Sigmoid colon (tissue), 7 donors: ENCODE results near the gene TECRL. TPM values are rescaled to one million over a fixed set of nuclear protein-coding genes. Genes with fewer than 3 reads are reported as not detected.

Experiments used
- DNase-seq: peaks from one replicate; pipeline ENCODE4 v3.0.0-alpha.2; 2019
- H3K27ac ChIP-seq, 4 donors: fragments of 200-600 bp; sonication (generic); one replicate each; pipeline ENCODE4 v1.5.1; 2016 to 2019; ENCODE audit warnings: mild to moderate bottlenecking in 1 of 4
- H3K27me3 ChIP-seq, 3 donors: fragments of 200-600 bp; sonication (generic); one replicate each; pipeline ENCODE4 v1.5.1; 2019; ENCODE audit warnings: mild to moderate bottlenecking in 1 of 3
- H3K36me3 ChIP-seq, 4 donors: fragments of 200-600 bp; sonication (generic); one replicate each; pipeline ENCODE4 v1.5.1; 2016 to 2019
- H3K4me1 ChIP-seq, 4 donors: fragments of 200-600 bp; sonication (generic); one replicate each; pipeline ENCODE4 v1.5.1; 2017 to 2019
- H3K4me3 ChIP-seq, 4 donors: fragments of 200-600 bp; sonication (generic); one replicate each; pipeline ENCODE4 v1.5.1; 2017 to 2019; ENCODE audit warnings: mild to moderate bottlenecking in 2 of 4, moderate library complexity in 1 of 4
- H3K9me3 ChIP-seq, 4 donors: fragments of 200-600 bp in 3 of 4; sonication (generic) in 3 of 4; one replicate each; pipeline versions ENCODE4 v1.5.1 to v1.6.1; 2013 to 2019
- CTCF ChIP-seq, 4 experiments: fragments of 450-650 bp in 3 of 4; fragments of 200-600 bp in 1 of 4; IDR thresholded peaks; one replicate each; pipeline ENCODE4 v1.5.1; 2016 to 2019; ENCODE audit warnings: antibody characterized with exemption in 4 of 4, mild to moderate bottlenecking in 3 of 4, moderate library complexity in 2 of 4
- EP300 ChIP-seq, 4 donors: sonication (generic); formaldehyde crosslinking; IDR thresholded peaks; one replicate each; pipeline ENCODE4 v1.6.1; 2017; ENCODE audit warnings: antibody characterized with exemption in 4 of 4
- POLR2A ChIP-seq, 2 donors: fragments of 450-650 bp; IDR thresholded peaks; one replicate each; pipeline ENCODE4 v1.6.1; 2016; ENCODE audit warnings: antibody characterized with exemption in 2 of 2, mild to moderate bottlenecking in 2 of 2, moderate library complexity in 2 of 2
- POLR2AphosphoS5 ChIP-seq, 4 donors: sonication (generic); formaldehyde crosslinking; IDR thresholded peaks; one replicate each; pipeline ENCODE4 v1.6.1; 2017; ENCODE audit warnings: antibody characterized with exemption in 4 of 4
- WGBS, 2 donors: extraction: QIAGEN DNeasy Blood & Tissue Kit; methylation state at CpG; one replicate each; pipeline ENCODE4 v1.1.7; 2013; 5-methylcytosine and 5-hydroxymethylcytosine counted together
- intact Hi-C: fragments of 100-400 bp; cut with DNase I; formaldehyde crosslinking; loops from one replicate; pipeline ENCODE4 v1.15.1; 2023
- polyA plus RNA-seq, 3 donors: library from polyadenylated mRNA; stranded (reverse); fragments of 200-250 nt; gene quantifications; one replicate each; pipeline ENCODE4 v1.2.3, GENCODE V29; 2013
- total RNA-seq, 4 donors: library from RNA; depleted of rRNA; stranded (reverse); fragments of >200 nt; gene quantifications; one replicate each; pipeline ENCODE4 v1.1.0, GENCODE V29; 2016
- donor health status: healthy with polysubstance abuse.
- donor health status: Bipolar disorder and iron deficiency.
- donor health status: healthy.

The TECRL gene
- total and polyA plus RNA-seq, 7 donors: under 0.01 to 0.69 (median 0.06) TPM; not detected in 4

DNA sequence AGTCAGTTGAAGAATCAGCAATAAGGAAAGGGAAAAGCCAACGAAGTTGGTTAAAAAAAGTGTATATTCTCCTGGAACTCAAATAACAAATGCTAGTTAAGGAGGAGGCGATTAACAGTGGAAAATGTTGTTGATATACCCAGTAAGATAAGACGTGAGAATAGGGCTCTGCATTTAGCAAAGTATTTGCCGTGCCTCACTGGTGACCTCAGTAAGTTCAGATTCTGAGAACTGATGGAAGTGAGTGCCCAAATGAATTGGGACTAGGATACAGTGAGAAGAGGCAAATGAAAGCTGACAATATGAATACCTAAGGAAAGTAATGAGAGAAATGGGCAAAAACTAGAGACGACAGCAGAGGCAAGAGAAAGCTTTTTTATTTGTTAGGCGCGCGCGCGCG, 3.5 kb downstream of the TECRL start:
- 72 to 77% methylated on average over 11 of the region's 11 CpGs for WGBS, 2 donors
- H3K4me3 ChIP-seq: no peak overlapping the region
- intact Hi-C loops: no loop called here
- H3K36me3 ChIP-seq: no peaks in the 10 kb centered on the region
- no peak overlapping the region for H3K27ac ChIP-seq
- H3K27me3 ChIP-seq: no peaks in the 10 kb centered on the region
- H3K9me3 ChIP-seq: no peaks in the 10 kb centered on the region
- H3K4me1 ChIP-seq: no peaks in the 10 kb centered on the region
- no peak for DNase-seq
- no peak for TF ChIP-seq EP300 (IDR thresholded peaks at IDR 0.05)
- no peak for TF ChIP-seq POLR2A (IDR thresholded peaks at IDR 0.05)
- no peak for TF ChIP-seq CTCF (IDR thresholded peaks at IDR 0.05)
- no peak for TF ChIP-seq POLR2AphosphoS5 (IDR thresholded peaks at IDR 0.05)

GRCh38 chr4:64402684-64403083, 6.6 kb downstream of the TECRL start:
- Histone ChIP-seq H3K27ac (no peak overlapping the region), H3K4me1 (no peaks in the 10 kb centered on the region), H3K9me3 (no peaks in the 10 kb centered on the region), H3K36me3 (no peaks in the 10 kb centered on the region), H3K4me3 (no peak overlapping the region), H3K27me3 (no peaks in the 10 kb centered on the region)
- no peak for DNase-seq
- intact Hi-C loops: no loop called here
- TF ChIP-seq EP300 (IDR thresholded peaks at IDR 0.05): no peak
- TF ChIP-seq CTCF (IDR thresholded peaks at IDR 0.05): no peak
- TF ChIP-seq POLR2AphosphoS5 (IDR thresholded peaks at IDR 0.05): no peak
- TF ChIP-seq POLR2A (IDR thresholded peaks at IDR 0.05): no peak
- 27 to 45% methylated on average over 2 of the region's 2 CpGs for WGBS, 2 donors

DNA sequence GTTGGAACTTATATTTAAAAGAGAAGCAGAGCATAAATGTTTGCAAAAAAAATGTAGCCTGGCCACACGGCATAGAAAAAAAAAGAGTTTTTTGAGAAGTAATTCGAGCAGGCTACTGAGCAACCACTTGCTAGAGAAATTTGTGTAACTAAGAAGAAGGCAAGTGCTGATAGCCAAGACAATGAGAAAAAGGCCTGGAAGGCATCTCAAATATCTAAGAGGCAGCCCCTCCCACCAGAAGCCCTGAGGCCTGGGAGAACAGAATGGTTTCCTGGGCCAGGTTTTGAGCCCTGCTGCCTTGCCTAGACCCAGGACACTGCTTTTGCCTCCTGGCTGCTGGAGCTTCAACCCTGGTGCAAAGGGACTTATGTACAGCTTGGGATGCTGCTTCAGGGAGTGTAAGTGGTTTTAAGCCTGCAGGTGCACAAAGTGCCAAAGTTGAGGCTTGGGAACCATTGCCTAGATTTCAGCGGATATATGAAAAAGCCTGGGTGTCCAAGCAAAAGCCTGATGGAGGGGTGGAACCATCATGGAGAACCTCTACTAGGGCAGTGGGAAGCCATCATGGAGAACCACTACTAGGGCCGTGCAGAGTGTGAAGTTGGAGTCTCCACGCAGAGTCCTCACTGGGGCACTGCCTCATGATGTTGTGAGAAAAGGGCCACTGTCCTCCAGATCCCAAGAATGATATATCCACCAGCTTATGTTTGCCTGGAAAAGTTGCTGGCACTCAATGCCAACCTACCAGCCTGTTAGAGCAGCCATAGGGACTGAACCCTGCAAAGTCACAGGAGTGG, 9.7 kb downstream of the TECRL start:
- WGBS, 2 donors: 78 to 89% methylated on average over 5 of the region's 5 CpGs
- H3K36me3 ChIP-seq: no peaks in the 10 kb centered on the region
- intact Hi-C loops: no loop called here

DNA sequence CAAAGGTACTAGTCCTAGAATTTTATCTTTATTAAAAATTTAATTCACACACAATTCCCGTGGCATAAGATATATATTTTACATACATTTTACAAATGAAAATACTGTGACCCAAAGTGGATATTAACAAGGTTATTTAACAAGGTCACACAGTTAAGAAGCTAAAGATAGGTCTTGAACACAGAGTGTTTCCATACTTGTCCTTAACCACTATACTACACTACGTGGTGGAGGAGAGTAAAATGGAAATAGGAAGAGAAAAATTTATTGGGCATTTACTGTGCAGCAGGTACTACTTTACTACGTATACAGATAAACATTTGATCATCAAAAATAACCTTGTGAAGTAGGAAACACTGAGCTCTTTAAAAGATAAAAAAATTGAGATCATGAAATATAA, 14.8 kb downstream of the TECRL start:
- Histone ChIP-seq H3K27ac (no peak overlapping the region), H3K9me3 (no peaks in the 10 kb centered on the region), H3K27me3 (no peaks in the 10 kb centered on the region), H3K4me3 (no peak overlapping the region), H3K4me1 (no peaks in the 10 kb centered on the region), H3K36me3 (no peaks in the 10 kb centered on the region)
- intact Hi-C loops: no loop called here
- no peak for TF ChIP-seq POLR2A (IDR thresholded peaks at IDR 0.05)
- no peak for TF ChIP-seq POLR2AphosphoS5 (IDR thresholded peaks at IDR 0.05)
- no peak for TF ChIP-seq CTCF (IDR thresholded peaks at IDR 0.05)
- no peak for TF ChIP-seq EP300 (IDR thresholded peaks at IDR 0.05)
- WGBS, 2 donors: 61 to 76% methylated on average over 3 of the region's 3 CpGs
- no peak for DNase-seq

More for the DNA sequence above, 9.7 kb downstream of the TECRL start:
- TF ChIP-seq CTCF (IDR thresholded peaks at IDR 0.05) (no peak), EP300 (IDR thresholded peaks at IDR 0.05) (no peak)
- no peak for DNase-seq
- H3K9me3 ChIP-seq: no peaks in the 10 kb centered on the region
- no peak overlapping the region for H3K27ac ChIP-seq
- no peak overlapping the region for H3K4me3 ChIP-seq
- no peaks in the 10 kb centered on the region for H3K4me1 ChIP-seq
- H3K27me3 ChIP-seq: no peaks in the 10 kb centered on the region

DNA sequence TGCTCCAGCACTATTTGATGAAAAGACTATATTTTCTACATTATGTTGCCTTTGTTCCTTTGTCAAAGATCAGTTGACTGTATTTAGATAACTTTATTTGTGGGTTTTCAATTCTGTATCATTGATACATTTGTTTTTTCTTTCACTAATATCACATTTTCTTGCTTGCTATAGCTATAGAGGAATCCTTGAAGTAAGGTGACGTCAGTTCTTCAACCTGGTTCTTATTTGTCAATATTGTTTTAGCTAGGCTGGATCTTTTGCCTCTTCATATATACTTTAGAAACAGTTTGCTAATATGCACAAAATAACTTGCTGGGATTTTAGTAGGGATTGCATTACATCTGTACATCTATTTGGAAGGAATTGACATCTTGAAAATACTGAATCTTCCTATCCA, 21.0 kb downstream of the TECRL start:
- Histone ChIP-seq H3K27me3 (no peaks in the 10 kb centered on the region), H3K36me3 (no peaks in the 10 kb centered on the region), H3K27ac (no peak overlapping the region), H3K9me3 (no peaks in the 10 kb centered on the region), H3K4me3 (no peak overlapping the region), H3K4me1 (no peaks in the 10 kb centered on the region)
- intact Hi-C loops: no loop called here
- TF ChIP-seq EP300 (IDR thresholded peaks at IDR 0.05) (no peak), POLR2AphosphoS5 (IDR thresholded peaks at IDR 0.05) (no peak), POLR2A (IDR thresholded peaks at IDR 0.05) (no peak), CTCF (IDR thresholded peaks at IDR 0.05) (no peak)
- WGBS, 2 donors: 63 to 79% methylated on average over 1 of the region's 1 CpG
- DNase-seq: no peak
